ENCODE results near the gene SLC12A2. TPM values are rescaled to one million over a fixed set of nuclear protein-coding genes. Genes with fewer than 3 reads are reported as not detected.

Gene SLC12A2
- total RNA-seq, 1 donor from 2014 or later: 24.1 TPM

DNA sequence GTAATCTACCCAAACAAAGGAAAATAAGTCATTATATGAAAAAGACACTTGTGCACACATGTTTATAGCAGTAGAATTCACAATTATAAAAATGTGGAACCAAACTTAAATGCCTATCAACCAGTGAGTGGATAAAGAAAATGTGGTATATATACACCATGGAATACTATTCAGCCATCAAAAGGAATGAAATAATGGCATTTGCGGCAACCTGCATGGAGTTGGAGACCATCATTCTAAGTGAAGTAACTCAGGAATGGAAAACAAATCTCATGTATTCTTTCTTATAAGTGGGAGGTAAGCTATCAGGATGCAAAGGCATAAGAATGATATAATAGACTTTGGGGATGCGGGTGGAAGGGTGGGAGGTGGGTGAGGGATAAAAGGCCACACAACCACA, 34.6 kb downstream of the SLC12A2 start:
- DNase-seq (no peak), ATAC-seq (no peak)
- Histone ChIP-seq H3K9me3 (no peaks in the 10 kb centered on the region), H3K27ac (no peak overlapping the region), H3K27me3 (ENCODE audit: low read depth) (no peaks in the 10 kb centered on the region), H3K4me1 (no peaks in the 10 kb centered on the region), H3K4me3 (no peak overlapping the region), H3K36me3 (peaks cover 22% of the 10 kb centered on the region)
- TF ChIP-seq, protein P1, sequence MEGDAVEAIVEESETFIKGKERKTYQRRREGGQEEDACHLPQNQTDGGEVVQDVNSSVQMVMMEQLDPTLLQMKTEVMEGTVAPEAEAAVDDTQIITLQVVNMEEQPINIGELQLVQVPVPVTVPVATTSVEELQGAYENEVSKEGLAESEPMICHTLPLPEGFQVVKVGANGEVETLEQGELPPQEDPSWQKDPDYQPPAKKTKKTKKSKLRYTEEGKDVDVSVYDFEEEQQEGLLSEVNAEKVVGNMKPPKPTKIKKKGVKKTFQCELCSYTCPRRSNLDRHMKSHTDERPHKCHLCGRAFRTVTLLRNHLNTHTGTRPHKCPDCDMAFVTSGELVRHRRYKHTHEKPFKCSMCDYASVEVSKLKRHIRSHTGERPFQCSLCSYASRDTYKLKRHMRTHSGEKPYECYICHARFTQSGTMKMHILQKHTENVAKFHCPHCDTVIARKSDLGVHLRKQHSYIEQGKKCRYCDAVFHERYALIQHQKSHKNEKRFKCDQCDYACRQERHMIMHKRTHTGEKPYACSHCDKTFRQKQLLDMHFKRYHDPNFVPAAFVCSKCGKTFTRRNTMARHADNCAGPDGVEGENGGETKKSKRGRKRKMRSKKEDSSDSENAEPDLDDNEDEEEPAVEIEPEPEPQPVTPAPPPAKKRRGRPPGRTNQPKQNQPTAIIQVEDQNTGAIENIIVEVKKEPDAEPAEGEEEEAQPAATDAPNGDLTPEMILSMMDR (IDR thresholded peaks at IDR 0.05): no peak
- intact Hi-C loops (cut with DNase I): no loop called here

DNA sequence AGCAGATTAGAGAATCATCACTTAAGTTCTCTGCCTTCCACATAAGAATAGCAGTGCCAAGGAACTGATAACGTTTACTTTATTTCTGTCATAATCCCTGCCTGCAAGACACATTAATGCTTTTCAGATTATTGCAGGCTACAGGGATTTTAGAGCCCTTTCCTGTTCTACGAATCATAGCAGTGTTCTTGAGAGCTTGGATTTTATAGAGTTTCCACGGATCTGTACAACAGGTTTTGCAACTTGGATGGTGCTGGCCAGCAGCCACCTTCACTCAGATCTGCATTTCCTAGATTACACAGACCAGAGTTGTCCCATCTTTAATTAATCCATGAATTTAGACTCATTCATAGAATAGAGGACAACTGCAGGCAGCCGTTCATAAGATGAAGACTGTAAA, 38.1 kb downstream of the SLC12A2 start:
- no peaks in the 10 kb centered on the region for H3K4me1 ChIP-seq
- ATAC-seq (peak in 1 of 2 donors; percentile 40), DNase-seq (peak; percentile 44)
- TF ChIP-seq, protein P1 (IDR thresholded peaks at IDR 0.05): no peak
- no peak overlapping the region for H3K27ac ChIP-seq
- H3K27me3 ChIP-seq (ENCODE audit: low read depth): no peaks in the 10 kb centered on the region
- intact Hi-C loops (cut with DNase I): no loop called here
- H3K4me3 ChIP-seq: no peak overlapping the region
- H3K36me3 ChIP-seq: no peaks in the 10 kb centered on the region
- no peaks in the 10 kb centered on the region for H3K9me3 ChIP-seq

DNA sequence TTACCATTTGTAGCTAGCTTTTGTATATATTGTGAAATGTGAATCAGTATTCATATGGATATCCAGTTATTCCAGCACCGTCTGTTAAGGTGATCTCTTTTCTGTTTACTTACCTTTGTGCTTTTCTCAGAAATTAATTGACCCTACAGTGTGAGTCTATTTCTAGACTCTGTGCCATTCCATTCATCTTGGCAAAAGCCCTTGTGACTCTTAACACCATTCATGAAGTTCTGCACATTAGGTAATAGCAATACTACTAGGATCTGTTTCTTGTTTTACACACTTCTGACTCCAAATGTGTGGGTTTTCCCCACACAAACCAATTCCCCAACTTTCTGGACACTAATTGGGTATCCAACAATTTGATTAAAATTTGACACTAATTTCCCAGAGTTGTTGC, 40.4 kb downstream of the SLC12A2 start:
- no peak for ATAC-seq
- Histone ChIP-seq H3K9me3 (no peaks in the 10 kb centered on the region), H3K27me3 (ENCODE audit: low read depth) (no peaks in the 10 kb centered on the region), H3K4me3 (no peak overlapping the region), H3K4me1 (no peaks in the 10 kb centered on the region), H3K27ac (no peak overlapping the region), H3K36me3 (no peaks in the 10 kb centered on the region)
- intact Hi-C loops (cut with DNase I): no loop called here
- TF ChIP-seq, protein P1 (IDR thresholded peaks at IDR 0.05): no peak
- no peak for DNase-seq

DNA sequence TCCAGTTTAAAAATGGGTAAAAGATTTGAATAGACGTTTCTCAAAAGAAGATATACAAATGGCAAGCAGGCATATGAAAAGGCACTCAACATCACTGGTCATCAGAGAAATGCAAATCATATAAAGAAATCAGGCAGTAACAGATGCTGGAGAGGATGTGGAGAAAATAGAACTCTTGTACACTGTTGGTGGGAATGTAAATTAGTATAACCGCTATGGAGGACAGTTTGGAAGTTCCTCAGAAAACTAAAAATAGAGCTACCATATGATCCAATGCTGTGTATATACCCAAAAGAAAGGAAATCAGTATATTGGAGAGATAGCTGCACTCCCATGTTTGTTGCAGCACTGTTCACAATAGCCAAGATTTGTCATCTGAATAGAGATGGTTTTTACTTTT, 42.7 kb downstream of the SLC12A2 start:
- no peak overlapping the region for H3K27ac ChIP-seq
- H3K4me1 ChIP-seq: no peaks in the 10 kb centered on the region
- no peaks in the 10 kb centered on the region for H3K27me3 ChIP-seq (ENCODE audit: low read depth)
- no peaks in the 10 kb centered on the region for H3K9me3 ChIP-seq
- intact Hi-C loops (cut with DNase I): no loop called here
- no peak for DNase-seq
- peaks cover 5% of the 10 kb centered on the region for H3K36me3 ChIP-seq
- no peak for ATAC-seq
- TF ChIP-seq, protein P1 (IDR thresholded peaks at IDR 0.05): no peak
- H3K4me3 ChIP-seq: no peak overlapping the region

DNA sequence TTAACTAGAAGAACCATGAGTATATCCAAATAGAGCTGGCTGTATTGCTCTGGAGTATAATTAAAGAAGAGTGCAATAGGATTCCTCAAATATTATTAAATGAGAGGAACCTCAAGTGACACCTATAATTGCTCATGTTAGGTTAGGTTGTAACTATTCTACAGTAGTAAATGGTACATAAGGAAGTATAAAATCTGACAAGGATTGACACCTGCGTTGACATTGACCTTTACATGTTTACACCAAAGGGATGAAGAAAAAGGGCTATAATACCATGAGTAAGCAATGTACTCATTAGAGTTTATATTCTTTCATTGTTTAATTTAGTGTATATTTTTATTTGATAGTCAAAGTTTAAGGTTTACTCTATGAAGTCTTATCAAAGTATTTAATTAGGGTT, 48.9 kb downstream of the SLC12A2 start:
- Histone ChIP-seq H3K9me3 (no peaks in the 10 kb centered on the region), H3K27me3 (ENCODE audit: low read depth) (no peaks in the 10 kb centered on the region), H3K27ac (no peak overlapping the region), H3K36me3 (peaks cover 34% of the 10 kb centered on the region), H3K4me1 (no peaks in the 10 kb centered on the region), H3K4me3 (no peak overlapping the region)
- intact Hi-C loops (cut with DNase I): no loop called here
- DNase-seq (no peak), ATAC-seq (no peak)
- TF ChIP-seq, protein P1 (IDR thresholded peaks at IDR 0.05): no peak

DNA sequence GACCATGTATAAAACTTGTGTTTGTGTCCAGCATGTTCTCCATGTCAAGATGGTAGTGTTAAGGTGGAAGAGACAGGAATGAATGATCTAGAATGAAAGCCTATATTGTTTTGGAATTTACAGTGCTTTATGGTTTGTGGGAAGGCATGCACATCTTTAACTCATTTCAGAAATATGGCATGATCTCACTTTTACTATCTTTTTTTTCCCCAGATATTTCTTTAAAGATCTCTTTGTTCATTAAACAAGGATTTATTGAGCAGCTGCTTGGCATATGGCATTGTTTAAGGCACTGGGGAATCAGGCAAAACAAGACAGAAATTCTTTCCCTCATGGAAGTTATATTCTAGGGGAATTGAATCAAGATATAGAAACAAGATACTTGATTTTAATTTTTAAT, 51.7 kb downstream of the SLC12A2 start:
- ATAC-seq: no peak
- Histone ChIP-seq H3K9me3 (no peaks in the 10 kb centered on the region), H3K27ac (no peak overlapping the region), H3K4me1 (no peaks in the 10 kb centered on the region), H3K4me3 (no peak overlapping the region), H3K36me3 (peaks cover 45% of the 10 kb centered on the region), H3K27me3 (ENCODE audit: low read depth) (no peaks in the 10 kb centered on the region)
- no peak for DNase-seq
- intact Hi-C loops (cut with DNase I): no loop called here
- TF ChIP-seq, protein P1 (IDR thresholded peaks at IDR 0.05): no peak
